A673 (cell line): ENCODE results near the gene C1R.

Source experiments
- EZH2 ChIP-seq: fragments of 200-600 bp; sonication (generic); IDR thresholded peaks from 2 replicates; pipeline ENCODE4 v1.6.1; 2017; ENCODE audit warnings: borderline replicate concordance, low read depth, mild to moderate bottlenecking, mixed read lengths, antibody characterized with exemption, low read length; ENCODE audit not compliant: poor library complexity, severe bottlenecking
- TF ChIP-seq, protein P1 (sequence below): fragments of 300-800, 200-600 bp; sonication (generic); conservative IDR thresholded peaks from 2 replicates; pipeline ENCODE4 v1.5.1; 2017; ENCODE audit warnings: low read depth, mild to moderate bottlenecking, antibody characterized with exemption, low read length, moderate library complexity, mixed read lengths

GRCh38 chr12:7075939-7076338, 16.3 kb downstream of the C1R start:
- TF ChIP-seq, protein P1, sequence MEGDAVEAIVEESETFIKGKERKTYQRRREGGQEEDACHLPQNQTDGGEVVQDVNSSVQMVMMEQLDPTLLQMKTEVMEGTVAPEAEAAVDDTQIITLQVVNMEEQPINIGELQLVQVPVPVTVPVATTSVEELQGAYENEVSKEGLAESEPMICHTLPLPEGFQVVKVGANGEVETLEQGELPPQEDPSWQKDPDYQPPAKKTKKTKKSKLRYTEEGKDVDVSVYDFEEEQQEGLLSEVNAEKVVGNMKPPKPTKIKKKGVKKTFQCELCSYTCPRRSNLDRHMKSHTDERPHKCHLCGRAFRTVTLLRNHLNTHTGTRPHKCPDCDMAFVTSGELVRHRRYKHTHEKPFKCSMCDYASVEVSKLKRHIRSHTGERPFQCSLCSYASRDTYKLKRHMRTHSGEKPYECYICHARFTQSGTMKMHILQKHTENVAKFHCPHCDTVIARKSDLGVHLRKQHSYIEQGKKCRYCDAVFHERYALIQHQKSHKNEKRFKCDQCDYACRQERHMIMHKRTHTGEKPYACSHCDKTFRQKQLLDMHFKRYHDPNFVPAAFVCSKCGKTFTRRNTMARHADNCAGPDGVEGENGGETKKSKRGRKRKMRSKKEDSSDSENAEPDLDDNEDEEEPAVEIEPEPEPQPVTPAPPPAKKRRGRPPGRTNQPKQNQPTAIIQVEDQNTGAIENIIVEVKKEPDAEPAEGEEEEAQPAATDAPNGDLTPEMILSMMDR: no peak
- no peak for TF ChIP-seq EZH2
